ENCODE measurements around the gene NDUFA3. TPM values are rescaled to one million over a fixed set of nuclear protein-coding genes. Genes with fewer than 3 reads are reported as not detected.
"Not testable (repeated sequence)": the region's sequence is repeated elsewhere in the genome, so short reads cannot be mapped to it uniquely, and the experiment has no call there.

NDUFA3 gene
- 74.5 TPM for total RNA-seq

DNA sequence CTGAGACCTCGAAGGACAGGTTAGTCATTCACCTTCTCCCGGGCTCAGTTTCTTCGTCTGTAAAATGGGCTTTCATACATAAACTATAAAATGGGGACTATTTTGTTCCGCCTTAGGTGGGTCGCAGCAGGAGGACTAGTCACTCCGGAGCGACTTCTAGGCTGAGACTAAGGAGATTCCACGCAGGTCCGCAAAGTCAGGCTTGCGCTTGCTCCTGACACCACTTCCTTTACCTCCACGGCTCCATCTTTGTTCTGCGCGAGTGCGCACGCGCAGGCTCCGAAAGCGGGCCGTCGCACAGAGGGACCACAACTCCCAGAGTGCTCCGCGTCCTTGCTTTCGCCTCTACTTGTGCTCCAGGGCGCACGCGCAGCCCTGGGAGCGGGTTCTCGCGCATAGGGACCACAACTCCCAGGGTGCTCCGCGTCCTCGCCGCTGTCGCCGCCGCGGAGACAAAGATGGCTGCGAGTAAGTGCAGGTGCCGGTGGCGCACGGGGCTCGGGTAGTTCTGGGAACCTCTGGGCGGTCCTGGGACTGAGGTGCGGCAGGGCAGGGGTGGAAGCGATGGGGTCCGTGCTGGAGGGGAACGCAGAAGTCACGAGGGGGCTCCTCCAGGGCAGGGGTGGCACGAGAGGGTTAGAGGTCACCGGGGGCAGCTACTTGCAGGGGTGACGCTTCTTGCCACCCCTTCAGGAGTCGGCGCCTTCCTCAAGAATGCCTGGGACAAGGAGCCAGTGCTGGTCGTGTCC lies at the start of gene NDUFA3:
Gene NDUFA3, plus strand, starts transcription at position 435 of the 749 bp plus-strand sequence. Its CDS starts 24 bp downstream, at position 459.
- DNase-seq (ENCODE audit: low spot score) (peak; percentile 99), ATAC-seq (peak; percentile 99)

DNA sequence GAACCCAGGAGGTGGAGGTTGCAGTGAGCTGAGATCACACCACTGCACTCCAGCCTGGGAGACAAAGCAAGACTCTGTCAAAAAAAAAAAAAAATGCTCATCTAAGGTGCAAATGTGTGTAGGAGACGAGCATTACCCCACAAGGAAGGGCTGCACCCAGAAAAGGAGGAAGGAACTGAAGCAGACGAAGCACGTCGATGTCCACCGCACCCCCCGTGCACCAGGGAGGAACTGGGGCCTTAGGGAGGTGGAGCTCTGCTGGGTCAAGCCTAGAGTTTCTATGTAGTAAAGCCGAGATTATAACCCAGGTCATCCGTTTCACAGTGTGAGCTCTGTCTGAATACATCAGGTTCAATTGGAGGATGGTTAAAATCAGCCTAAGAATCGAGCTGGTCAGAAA lies 40.0 kb upstream of the NDUFA3 start:
- DNase-seq (ENCODE audit: low spot score) (no peak), ATAC-seq (peak; percentile 49)

- DNase-seq (ENCODE audit: low spot score) = no peak
- ATAC-seq = no peak
These were observed 39.1 kb upstream of the NDUFA3 start, which contains the start of gene VSTM1 for GRCh38 chr19:54063350-54064116. Gene VSTM1 (minus strand): TSS chr19:54063897. CDS start chr19:54063777, 120 bp downstream.

- ATAC-seq = no peak
These were observed 33.2 kb upstream of the NDUFA3 start for GRCh38 chr19:54069470-54069869.

GRCh38 chr19:54073829-54074228 lies 28.8 kb upstream of the NDUFA3 start:
- no peak for DNase-seq (ENCODE audit: low spot score)
- no peak for ATAC-seq

More at GRCh38 chr19:54069470-54069869, 33.2 kb upstream of the NDUFA3 start:
- DNase-seq (ENCODE audit: low spot score) = no peak

DNA sequence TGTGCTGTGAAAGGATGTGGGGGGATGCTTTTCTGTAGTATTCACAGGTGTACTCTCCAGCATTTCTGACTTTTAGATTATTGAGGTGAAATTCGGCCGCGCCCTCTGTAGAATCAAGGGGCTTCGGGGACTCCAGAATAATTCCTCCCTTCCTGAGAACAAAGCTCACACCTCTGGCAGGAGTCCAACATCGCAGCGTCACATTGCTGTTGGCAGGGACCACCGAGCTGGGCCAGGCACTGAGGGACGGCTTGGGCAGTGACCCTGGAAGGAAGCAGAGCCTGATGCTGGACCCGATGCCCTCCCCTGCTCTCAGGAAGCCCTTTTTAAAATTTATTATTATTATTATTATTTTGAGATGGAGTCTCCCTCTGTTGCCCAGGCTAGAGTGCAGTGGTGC lies 27.8 kb upstream of the NDUFA3 start:
- DNase-seq (ENCODE audit: low spot score) (no peak), ATAC-seq (no peak)

GRCh38 chr19:54077334-54077733 lies 25.3 kb upstream of the NDUFA3 start:
- DNase-seq (ENCODE audit: low spot score) (no peak), ATAC-seq (no peak)

DNA sequence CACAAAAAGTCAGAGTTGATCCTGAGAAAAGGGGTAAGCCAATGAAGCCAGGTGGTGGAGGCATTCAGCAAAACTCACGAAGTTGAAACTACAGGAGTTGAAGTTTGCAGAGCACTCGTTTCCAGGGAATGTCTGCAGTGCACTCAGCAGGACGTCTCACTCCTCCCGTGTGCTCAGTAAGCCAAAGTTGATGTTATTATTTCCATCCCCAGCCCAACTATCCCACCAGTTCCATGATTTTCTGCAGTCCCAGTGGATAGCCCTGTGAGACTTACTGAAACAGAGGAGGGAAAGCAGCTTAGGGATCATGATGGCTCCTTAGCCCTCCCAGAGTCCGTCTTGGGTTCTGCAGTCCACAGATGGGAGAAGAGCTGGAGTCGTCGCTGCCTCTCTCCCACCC lies 21.6 kb upstream of the NDUFA3 start, which contains the start of gene TARM1:
Gene TARM1, minus strand, starts transcription at position 334 of the 400 bp plus-strand sequence. Its CDS starts 25 bp downstream, at position 309.
- ATAC-seq = no peak
- no peak for DNase-seq (ENCODE audit: low spot score)

DNA sequence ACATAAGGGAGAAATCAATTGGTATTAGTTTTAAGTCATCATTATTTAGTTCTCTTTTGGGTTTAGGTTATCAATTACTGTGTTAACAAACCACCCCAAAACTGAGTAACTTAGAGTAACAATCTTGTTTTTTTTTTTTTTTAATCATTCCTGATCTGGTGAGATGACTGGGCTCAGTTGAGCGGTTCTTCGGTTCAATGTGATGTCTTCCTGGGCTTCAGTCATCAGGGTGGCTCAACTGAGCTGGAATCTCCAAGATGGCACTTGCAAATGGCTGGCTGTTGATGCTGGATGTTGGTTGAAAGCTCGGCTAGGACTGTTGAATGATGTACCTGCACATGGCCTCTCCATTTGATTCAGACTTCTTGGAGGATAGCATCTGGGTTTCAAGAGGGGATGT lies 18.2 kb upstream of the NDUFA3 start:
- no peak for DNase-seq (ENCODE audit: low spot score)
- ATAC-seq = no peak

GRCh38 chr19:54094426-54095000 lies 8.1 kb upstream of the NDUFA3 start:
- DNase-seq (ENCODE audit: low spot score) = no peak

DNA sequence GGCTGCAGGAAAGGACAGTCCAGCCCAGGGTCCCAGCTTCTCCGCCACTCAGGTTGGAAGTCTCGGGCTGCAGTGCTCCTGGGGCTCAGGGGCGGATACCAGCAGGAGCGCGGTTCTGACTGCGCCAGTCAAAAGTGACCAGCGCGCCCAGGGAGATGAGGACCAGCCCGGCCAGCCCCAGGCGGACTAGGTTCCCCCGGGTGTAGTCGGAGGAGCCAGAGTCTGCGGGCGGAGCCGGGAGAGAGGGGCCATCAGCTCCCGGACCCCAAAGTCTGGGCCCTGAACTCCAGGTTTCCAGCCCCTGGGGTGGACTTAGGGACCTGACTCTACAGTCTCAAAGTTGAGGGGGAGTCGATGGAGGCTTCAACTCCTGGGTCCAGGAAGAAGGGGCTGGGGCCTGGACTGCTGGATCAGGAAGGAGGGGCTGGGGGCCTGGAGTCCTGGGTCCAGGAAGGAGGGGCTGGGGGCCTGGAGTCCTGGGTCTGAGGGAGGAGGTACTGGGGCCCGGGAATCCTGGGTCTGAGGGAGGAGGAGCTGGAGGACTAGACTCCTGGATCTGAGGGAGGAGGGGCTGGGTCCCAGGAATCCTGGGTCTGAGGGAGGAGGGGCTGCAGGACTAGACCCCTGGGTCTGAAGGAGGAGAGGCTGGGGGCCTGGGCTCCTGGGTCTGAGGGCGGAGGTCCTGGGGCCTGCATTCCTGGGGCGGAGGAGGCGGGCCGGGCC lies 7.4 kb upstream of the NDUFA3 start:
- ATAC-seq = no peak
- DNase-seq (ENCODE audit: low spot score) = no peak

More at GRCh38 chr19:54094426-54095000, 8.1 kb upstream of the NDUFA3 start:
- no peak for ATAC-seq

DNA sequence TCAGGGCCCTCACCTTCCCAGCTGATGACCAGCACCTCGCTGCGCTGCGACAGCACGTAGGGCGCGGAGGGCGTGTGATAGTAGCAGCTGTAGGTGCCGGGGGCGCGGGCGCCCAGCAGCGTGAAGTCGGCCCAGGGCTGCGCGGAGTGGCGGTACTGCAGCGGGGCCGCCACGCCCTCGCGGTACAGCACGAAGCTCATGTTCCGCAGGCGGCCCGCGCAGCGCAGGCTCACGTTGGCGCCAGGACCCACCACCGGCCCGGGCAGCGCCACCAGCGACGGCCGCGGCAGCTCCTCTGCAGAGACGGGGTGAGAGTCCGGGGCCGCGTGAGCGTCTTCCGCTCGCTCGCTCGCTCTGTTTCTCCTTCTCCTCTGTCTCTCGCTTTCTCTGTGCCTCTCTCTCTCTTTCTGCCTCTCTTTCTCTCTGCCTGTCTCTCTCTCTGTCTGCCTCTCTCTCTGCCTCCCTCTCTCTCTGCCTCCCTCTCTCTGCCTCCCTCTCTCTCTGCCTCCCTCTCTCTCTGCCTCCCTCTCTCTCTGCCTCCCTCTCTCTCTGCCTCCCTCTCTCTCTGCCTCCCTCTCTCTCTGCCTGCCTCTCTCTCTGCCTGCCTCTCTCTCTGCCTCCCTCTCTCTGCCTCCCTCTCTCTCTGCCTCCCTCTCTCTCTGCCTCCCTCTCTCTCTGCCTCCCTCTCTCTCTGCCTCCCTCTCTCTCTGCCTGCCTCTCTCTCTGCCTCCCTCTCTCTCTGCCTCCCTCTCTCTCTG lies 6.6 kb upstream of the NDUFA3 start:
- not testable (repeated sequence) for DNase-seq (ENCODE audit: low spot score)
- peak; percentile 78 for ATAC-seq

DNA sequence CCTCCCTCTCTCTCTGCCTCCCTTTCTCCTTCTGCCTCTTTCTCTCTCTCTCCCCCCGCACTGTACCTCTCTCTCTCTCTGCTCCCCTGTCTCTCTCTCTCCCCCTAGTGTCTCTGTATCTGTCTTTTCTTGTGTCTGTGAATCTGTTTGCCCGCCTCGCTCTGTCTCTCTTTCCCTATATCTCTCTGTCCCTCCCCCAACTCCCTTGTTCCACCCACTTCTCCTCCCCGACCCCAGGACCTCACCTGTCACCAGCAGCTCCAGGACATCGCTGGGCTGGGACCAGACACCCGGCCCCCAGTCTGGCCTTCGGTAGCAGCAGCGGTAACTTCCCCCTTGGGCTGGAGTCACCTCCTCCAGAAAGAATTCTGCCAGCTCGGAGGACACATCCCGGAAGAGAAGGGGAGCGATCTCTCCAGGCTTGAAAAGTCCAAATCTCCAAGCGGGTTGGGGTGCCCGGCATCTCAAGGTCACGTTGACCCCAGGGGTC lies 6.0 kb upstream of the NDUFA3 start:
- DNase-seq (ENCODE audit: low spot score) = no peak
- peak; percentile 33 for ATAC-seq

DNA sequence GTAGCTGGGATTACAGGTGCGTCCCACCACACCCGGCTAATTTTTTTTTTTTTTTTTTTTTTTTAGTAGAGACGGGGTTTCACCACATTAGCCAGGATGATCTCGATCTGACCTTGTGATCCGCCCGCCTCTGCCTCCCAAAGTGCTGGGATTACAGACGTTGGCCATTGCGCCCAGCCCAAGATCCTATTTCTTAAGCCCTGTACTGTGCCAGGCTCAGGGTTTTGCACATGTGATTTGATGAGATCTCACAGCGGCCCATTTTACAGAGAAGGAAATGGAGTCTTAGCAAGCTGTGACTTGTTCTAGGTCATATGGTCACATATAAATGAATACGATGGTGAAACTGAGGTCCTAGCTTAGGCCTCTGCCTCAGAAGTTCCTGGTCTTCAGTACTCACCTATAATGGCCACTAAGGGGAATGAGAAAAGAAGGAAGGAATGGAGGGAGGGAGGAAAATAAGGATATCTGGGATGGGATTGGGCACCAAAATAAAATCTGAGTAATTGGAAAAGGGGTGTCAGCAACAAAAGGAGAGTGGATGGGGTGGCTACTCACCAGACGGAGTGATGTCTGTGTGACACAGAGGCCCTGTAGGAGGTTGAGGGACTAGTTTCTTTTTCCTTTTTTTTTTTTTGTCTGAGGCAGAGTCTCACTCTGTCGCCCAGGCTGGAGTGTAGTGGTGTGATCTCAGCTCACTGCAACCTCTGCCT lies 3.3 kb upstream of the NDUFA3 start:
- ATAC-seq (no peak), DNase-seq (ENCODE audit: low spot score) (no peak)

- DNase-seq (ENCODE audit: low spot score); ATAC-seq: not testable (repeated sequence)
These were observed 2.8 kb upstream of the NDUFA3 start for GRCh38 chr19:54099903-54100255.

DNA sequence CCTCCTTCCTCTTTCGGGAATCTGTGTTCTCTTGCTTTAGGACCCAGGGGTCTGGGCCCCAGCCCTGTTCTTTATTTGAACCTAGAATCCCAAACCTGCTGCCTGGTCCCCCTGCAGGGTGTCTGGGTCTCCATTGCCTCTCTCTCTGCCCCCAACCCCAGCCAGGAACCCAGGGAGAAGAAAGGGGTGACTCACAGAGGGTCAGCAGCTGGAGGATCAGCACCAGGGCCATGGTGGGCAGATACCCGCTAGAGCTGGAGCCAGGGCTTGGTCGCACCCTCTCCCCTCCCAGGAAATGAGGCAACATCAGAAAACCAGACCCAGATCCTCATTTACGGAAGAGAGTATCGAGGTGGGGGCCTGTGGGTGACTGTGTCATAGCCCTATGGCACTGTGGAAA lies 2.1 kb upstream of the NDUFA3 start, which contains the start of gene OSCAR:
Gene OSCAR, minus strand, starts transcription at position 243 of the 400 bp plus-strand sequence. Its CDS starts 11 bp downstream, at position 232.
- no peak for DNase-seq (ENCODE audit: low spot score)
- ATAC-seq = no peak

DNA sequence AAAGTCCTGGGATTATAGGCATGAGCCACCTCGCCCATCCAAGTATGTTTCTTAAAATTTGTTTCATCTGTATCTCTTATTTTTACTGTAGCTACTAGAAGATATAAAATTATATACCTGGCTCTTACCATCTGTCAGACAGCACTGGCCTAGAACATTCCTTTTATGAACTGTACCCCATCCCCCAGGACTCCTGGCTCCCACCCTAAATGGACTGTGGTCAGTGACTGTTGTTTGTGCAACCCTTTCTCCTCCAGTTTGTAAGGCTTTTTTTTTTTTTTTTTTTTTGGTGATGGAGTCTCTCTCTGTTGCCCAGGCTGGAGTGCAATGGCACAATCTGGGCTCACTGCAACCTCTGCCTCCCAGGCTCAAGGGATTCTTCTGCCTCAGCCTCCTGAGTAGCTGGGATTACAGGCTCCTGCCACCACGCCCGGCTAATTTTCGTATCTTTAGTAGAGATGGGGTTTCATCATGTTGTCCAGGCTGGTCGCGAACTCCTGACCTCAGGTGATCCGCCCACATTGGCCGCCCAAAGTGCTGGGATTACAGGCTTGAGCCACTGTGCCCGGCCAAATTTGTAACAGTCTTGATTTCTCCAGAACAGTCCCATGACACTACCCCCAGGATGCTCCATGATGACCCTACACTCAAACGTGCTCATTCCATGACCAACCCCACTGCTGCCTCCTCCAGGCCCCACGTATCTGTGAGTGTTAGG lies 2.5 kb downstream of the NDUFA3 start:
- ATAC-seq (no peak), DNase-seq (ENCODE audit: low spot score) (peak; percentile 38)

GRCh38 chr19:54105796-54106195 lies 3.1 kb downstream of the NDUFA3 start:
- DNase-seq (ENCODE audit: low spot score) = no peak
- ATAC-seq = no peak

GRCh38 chr19:54106716-54107115 lies 4.1 kb downstream of the NDUFA3 start:
- DNase-seq (ENCODE audit: low spot score) = no peak
- ATAC-seq = no peak
